Natural killer cell (primary cell): Measurements from ENCODE around the gene MCF2L. TPM values are rescaled to one million over a fixed set of nuclear protein-coding genes. Genes with fewer than 3 reads are reported as not detected.

ENCODE experiments used
- ATAC-seq, 3 donors: fragments of 150-1000 bp in 2 of 3; fragments of 200-7000 bp in 1 of 3; cut with Tn5 transposase; 1 replicate in 1 of 3; 2 replicates in 2 of 3; pipeline ENCODE4 v1.10.0; 2021; ENCODE audit warnings: mild to moderate bottlenecking in 2 of 3, moderate library complexity in 2 of 3
- DNase-seq, 2 donors: peaks; one replicate each; pipeline versions ENCODE4 v3.0.0 to v3.0.0-alpha.2; 2013 to 2021; ENCODE audit warnings: mixed read lengths in 1 of 2
- H3K27ac ChIP-seq: one replicate; pipeline ENCODE4 v1.5.1; 2013; ENCODE audit warnings: mild to moderate bottlenecking, low read length
- H3K27me3 ChIP-seq: one replicate; pipeline ENCODE4 v1.6.1; 2013; ENCODE audit warnings: low read length; ENCODE audit not compliant: control insufficient read depth, insufficient read depth
- H3K36me3 ChIP-seq: one replicate; pipeline ENCODE4 v1.6.1; 2013; ENCODE audit warnings: low read length; ENCODE audit not compliant: control insufficient read depth, insufficient read depth
- H3K4me1 ChIP-seq: one replicate; pipeline ENCODE4 v1.6.1; 2013; ENCODE audit warnings: low read length; ENCODE audit not compliant: control insufficient read depth, insufficient read depth
- H3K4me3 ChIP-seq: one replicate; pipeline ENCODE4 v1.5.1; 2013; ENCODE audit warnings: low read length
- H3K9me3 ChIP-seq: one replicate; pipeline ENCODE4 v1.6.1; 2013; ENCODE audit warnings: low read length; ENCODE audit not compliant: control insufficient read depth, insufficient read depth
- H3K27ac Mint-ChIP-seq, 2 donors: one replicate each; pipeline ENCODE4 v1.8.0; 2022; ENCODE audit warnings: mild to moderate bottlenecking in 2 of 2, mixed read lengths in 2 of 2, moderate library complexity in 1 of 2
- H3K27me3 Mint-ChIP-seq, 2 donors: one replicate each; pipeline ENCODE4 v1.8.0; 2022; ENCODE audit warnings: low read depth in 2 of 2, mixed read lengths in 2 of 2
- H3K36me3 Mint-ChIP-seq: one replicate; pipeline ENCODE4 v1.8.0; 2022; ENCODE audit warnings: mixed read lengths
- H3K4me1 Mint-ChIP-seq, 2 donors: one replicate each; pipeline ENCODE4 v1.8.0; 2022; ENCODE audit warnings: mixed read lengths in 2 of 2
- H3K4me3 Mint-ChIP-seq: one replicate; pipeline ENCODE4 v1.8.0; 2022; ENCODE audit warnings: mild to moderate bottlenecking, moderate library complexity, mixed read lengths
- H3K9me3 Mint-ChIP-seq, 2 donors: one replicate each; pipeline ENCODE4 v1.8.0; 2022; ENCODE audit warnings: mixed read lengths in 2 of 2
- CTCF ChIP-seq: fragments of 200-600 bp; IDR thresholded peaks from one replicate; pipeline ENCODE4 v1.8.0; 2022; ENCODE audit warnings: antibody characterized with exemption
- WGBS: methylation state at CpG from one replicate; pipeline ENCODE4 v1.1.7; 2013; ENCODE audit warnings: missing lambda C conversion rate; ENCODE audit not compliant: insufficient coverage; 5-methylcytosine and 5-hydroxymethylcytosine counted together
- intact Hi-C: fragments of 100-400 bp; cut with micrococcal nuclease; formaldehyde crosslinking; loops from one replicate; pipeline ENCODE4 v1.14.2; 2022
- total RNA-seq, 4 donors: library from RNA; stranded (reverse); fragments of 120-200 nt in 1 of 4; gene quantifications; one replicate each; pipeline versions ENCODE4 v1.2.3 to v1.2.4, GENCODE V29; 2013 to 2022

The MCF2L gene
- total RNA-seq, 3 donors from 2014 or later (not counting 1 experiment from before 2014, with no cell fraction given), result 1.7 to 3.0 (median 3.0) TPM

DNA sequence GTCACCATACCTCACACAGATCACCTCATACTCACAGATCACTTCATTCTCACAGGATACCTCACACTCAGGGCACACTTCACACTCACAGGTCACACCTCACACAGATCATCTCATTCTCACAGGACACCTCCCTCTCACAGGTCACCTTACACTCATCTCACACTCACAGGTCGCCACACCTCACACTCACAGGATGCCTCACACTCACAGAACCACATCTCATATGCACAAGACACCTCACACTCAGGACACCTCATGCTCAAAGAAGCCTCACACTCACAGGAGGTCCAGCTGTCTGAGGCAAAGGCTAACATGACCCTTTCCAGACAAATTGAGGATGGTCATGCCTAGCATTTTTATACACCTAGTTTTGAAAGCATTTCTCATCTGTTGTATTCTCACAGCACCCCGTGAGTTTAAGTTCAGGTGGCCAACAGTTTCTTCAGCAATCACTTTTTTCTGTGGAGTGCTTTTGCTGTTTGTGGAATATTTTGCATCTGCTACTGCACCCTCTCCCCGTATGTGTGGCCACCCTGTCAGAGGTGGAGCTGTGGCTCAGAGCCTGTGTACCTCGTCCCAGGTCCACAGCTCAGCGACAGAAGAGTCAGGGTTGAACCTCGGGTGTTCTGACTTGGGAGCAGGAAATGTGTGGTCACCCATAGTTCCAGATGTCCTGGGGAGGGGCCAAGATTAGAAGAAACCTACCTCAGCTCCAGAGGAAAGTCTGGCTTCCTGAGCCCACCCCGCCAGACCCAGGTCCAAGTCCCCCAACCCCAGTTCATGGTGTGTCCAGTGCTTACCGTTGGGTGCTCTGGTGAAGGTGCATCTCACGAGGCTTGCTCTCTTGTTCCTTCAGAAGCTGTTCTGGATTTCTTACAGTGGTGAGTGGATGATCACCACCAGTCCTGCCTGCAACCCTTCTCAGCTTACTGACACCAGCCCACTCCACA, 144.2 kb downstream of the MCF2L start:
- Mint-ChIP-seq H3K4me3 (no peak overlapping the region), H3K27me3 (no peaks in the 10 kb centered on the region), H3K36me3 (no peaks in the 10 kb centered on the region), H3K9me3 (no peaks in the 10 kb centered on the region), H3K27ac (no peak overlapping the region), H3K4me1 (no peaks in the 10 kb centered on the region)
- DNase-seq, result peak in 1 of 2 donors; percentile 17
- no peak for TF ChIP-seq CTCF
- Histone ChIP-seq H3K27ac (no peak overlapping the region), H3K27me3 (peaks cover 10% of the 10 kb centered on the region), H3K36me3 (no peaks in the 10 kb centered on the region), H3K9me3 (no peaks in the 10 kb centered on the region), H3K4me1 (peaks cover 12% of the 10 kb centered on the region), H3K4me3 (no peak overlapping the region)
- ATAC-seq, result no peak
- WGBS, result 21% methylated on average over 9 of the region's 9 CpGs
- intact Hi-C loops, result no loop called here

GRCh38 chr13:113113846-113114271, 144.8 kb downstream of the MCF2L start:
- 91% methylated on average over 8 of the region's 8 CpGs for WGBS
- no peaks in the 10 kb centered on the region for H3K9me3 Mint-ChIP-seq
- intact Hi-C loops, result no loop called here
- Histone ChIP-seq H3K36me3 (no peaks in the 10 kb centered on the region), H3K4me1 (peaks cover 12% of the 10 kb centered on the region), H3K27ac (no peak overlapping the region), H3K4me3 (no peak overlapping the region), H3K27me3 (peaks cover 10% of the 10 kb centered on the region), H3K9me3 (no peaks in the 10 kb centered on the region)
- no peaks in the 10 kb centered on the region for H3K36me3 Mint-ChIP-seq
- ATAC-seq, result no peak
- TF ChIP-seq CTCF, result no peak
- no peak for DNase-seq
- no peak overlapping the region for H3K4me3 Mint-ChIP-seq
- no peak overlapping the region for H3K27ac Mint-ChIP-seq
- H3K4me1 Mint-ChIP-seq, result no peaks in the 10 kb centered on the region
- no peaks in the 10 kb centered on the region for H3K27me3 Mint-ChIP-seq

- no peaks in the 10 kb centered on the region for H3K36me3 Mint-ChIP-seq
- Histone ChIP-seq H3K4me3 (no peak overlapping the region), H3K36me3 (no peaks in the 10 kb centered on the region), H3K27me3 (peaks cover 9% of the 10 kb centered on the region), H3K9me3 (no peaks in the 10 kb centered on the region), H3K27ac (no peak overlapping the region), H3K4me1 (peaks cover 10% of the 10 kb centered on the region)
- H3K4me1 Mint-ChIP-seq, result no peaks in the 10 kb centered on the region
- H3K9me3 Mint-ChIP-seq, result no peaks in the 10 kb centered on the region
- no peak for ATAC-seq
- DNase-seq, result no peak
- no peak overlapping the region for H3K27ac Mint-ChIP-seq
- no peak for TF ChIP-seq CTCF
- 95% methylated on average over 17 of the region's 17 CpGs for WGBS
- H3K4me3 Mint-ChIP-seq, result no peak overlapping the region
- intact Hi-C loops, result no loop called here
- H3K27me3 Mint-ChIP-seq, result no peaks in the 10 kb centered on the region
Measured at GRCh38 chr13:113114511-113115362, 145.7 kb downstream of the MCF2L start.
